ENCODE measurements around the gene ZNF697. TPM values are rescaled to one million over a fixed set of nuclear protein-coding genes. Genes with fewer than 3 reads are reported as not detected.
"Not testable (repeated sequence)": the region's sequence is repeated elsewhere in the genome, so short reads cannot be mapped to it uniquely, and the experiment has no call there.

The ZNF697 gene
- total and polyA plus RNA-seq, 2 donors (not counting 1 experiment from before 2014, with no cell fraction given): not detected

DNA sequence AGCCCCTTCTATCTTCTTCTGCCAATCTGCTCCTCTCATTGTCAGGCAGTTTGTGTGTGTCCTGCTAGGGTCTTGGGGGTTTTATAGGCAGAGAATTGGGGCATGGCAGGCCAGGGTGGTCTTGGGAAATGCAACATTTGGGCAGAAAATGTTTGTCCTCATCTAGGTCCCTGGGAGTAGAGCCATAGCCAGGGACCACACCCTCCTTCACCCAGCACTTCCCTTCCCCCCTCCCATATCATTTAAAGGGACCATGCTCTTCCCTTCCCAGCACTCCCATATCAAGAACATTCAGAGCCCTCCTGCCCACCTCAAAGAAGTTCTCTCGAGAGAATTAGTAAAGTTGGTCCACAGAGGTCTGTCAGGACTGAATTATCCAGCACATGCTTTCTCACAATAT is 41.7 kb downstream of the ZNF697 start:
- no CpG with 5 or more reads among the region's 1 CpG for WGBS (ENCODE audit: insufficient coverage)
- Histone ChIP-seq H3K4me3 (ENCODE audit: control extremely low read depth in 1 of 5, extremely low read depth in 1 of 5, insufficient read depth in 1 of 5, low read depth in 2 of 5, low read length in 4 of 5) (no peak overlapping the region), H3K36me3 (replicated peaks in 1 of 2; ENCODE audit: control extremely low read depth in 1 of 2, control insufficient read depth in 1 of 2, extremely low read depth in 1 of 2, insufficient read depth in 2 of 2, low read length in 1 of 2) (no peaks in the 10 kb centered on the region), H4K20me1 (ENCODE audit: control insufficient read depth, insufficient read depth, low read length, poor library complexity, severe bottlenecking) (no peaks in the 10 kb centered on the region), H3K4me2 (replicated peaks; ENCODE audit: low read depth, low read length, poor library complexity, severe bottlenecking) (no peak overlapping the region), H3K9me3 (ENCODE audit: control extremely low read depth in 1 of 3, control insufficient read depth in 2 of 3, insufficient read depth in 1 of 3, low read length in 2 of 3) (no peaks in the 10 kb centered on the region), H3K27ac (ENCODE audit: low read length in 2 of 2) (no peak overlapping the region), H3K9ac (ENCODE audit: low read length) (no peak overlapping the region), H3K4me1 (ENCODE audit: control insufficient read depth in 2 of 2, insufficient read depth in 2 of 2, low read length in 2 of 2) (no peaks in the 10 kb centered on the region), H2AFZ (ENCODE audit: insufficient read depth, low read depth, low read length, poor library complexity, severe bottlenecking) (no peak overlapping the region), H3K27me3 (replicated peaks in 1 of 4; ENCODE audit: control extremely low read depth in 1 of 4, control insufficient read depth in 3 of 4, insufficient read depth in 4 of 4, low read length in 3 of 4) (peaks cover 0 to 5% (median 0%) of the 10 kb centered on the region in 4 experiments), H3K79me2 (ENCODE audit: control insufficient read depth, insufficient read depth, low read length) (no peaks in the 10 kb centered on the region)
- H3K9me3 Mint-ChIP-seq (ENCODE audit: insufficient read depth): no peaks in the 10 kb centered on the region
- DNase-seq (no peak), ATAC-seq (ENCODE audit: low read depth) (no peak)
- POLR2A ChIA-PET: no interaction called here
- no peak overlapping the region for H3K27ac Mint-ChIP-seq
- peaks cover 33% of the 10 kb centered on the region for H3K27me3 Mint-ChIP-seq
- no peak for TF ChIP-seq EZH2 (IDR thresholded peaks at IDR 0.05; ENCODE audit: borderline replicate concordance, insufficient read depth, low read depth, low read length, poor library complexity, severe bottlenecking)
- TF ChIP-seq, protein P1, sequence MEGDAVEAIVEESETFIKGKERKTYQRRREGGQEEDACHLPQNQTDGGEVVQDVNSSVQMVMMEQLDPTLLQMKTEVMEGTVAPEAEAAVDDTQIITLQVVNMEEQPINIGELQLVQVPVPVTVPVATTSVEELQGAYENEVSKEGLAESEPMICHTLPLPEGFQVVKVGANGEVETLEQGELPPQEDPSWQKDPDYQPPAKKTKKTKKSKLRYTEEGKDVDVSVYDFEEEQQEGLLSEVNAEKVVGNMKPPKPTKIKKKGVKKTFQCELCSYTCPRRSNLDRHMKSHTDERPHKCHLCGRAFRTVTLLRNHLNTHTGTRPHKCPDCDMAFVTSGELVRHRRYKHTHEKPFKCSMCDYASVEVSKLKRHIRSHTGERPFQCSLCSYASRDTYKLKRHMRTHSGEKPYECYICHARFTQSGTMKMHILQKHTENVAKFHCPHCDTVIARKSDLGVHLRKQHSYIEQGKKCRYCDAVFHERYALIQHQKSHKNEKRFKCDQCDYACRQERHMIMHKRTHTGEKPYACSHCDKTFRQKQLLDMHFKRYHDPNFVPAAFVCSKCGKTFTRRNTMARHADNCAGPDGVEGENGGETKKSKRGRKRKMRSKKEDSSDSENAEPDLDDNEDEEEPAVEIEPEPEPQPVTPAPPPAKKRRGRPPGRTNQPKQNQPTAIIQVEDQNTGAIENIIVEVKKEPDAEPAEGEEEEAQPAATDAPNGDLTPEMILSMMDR (IDR thresholded peaks at IDR 0.05): no peak
- H3K4me3 Mint-ChIP-seq: no peak overlapping the region
- CTCF ChIA-PET: no interaction called here
- H3K4me1 Mint-ChIP-seq: peaks cover 2% of the 10 kb centered on the region
- intact Hi-C loops (cut with micrococcal nuclease): no loop called here

DNA sequence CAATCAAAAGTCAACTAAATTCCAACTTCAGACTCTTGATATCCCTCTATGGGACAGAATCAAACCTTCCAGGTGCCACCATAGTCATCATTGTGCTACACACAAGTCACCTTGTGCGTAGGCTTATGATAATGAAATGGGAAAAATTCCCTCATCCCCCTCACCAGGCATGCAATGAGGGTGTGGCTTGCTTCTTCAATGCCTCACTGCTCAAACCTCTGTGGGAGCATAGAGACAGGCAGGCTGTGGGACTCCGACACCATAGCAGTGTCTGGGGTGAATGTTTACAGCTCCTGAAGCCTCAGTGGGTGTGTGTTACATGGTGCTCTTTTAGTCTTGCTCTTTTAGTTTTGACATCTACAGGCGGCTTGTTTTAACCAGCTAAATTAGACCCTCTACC is 42.4 kb downstream of the ZNF697 start:
- ATAC-seq (ENCODE audit: low read depth) (no peak), DNase-seq (no peak)
- no peak overlapping the region for H2AFZ ChIP-seq (ENCODE audit: insufficient read depth, low read depth, low read length, poor library complexity, severe bottlenecking)
- no peaks in the 10 kb centered on the region for H3K9me3 Mint-ChIP-seq (ENCODE audit: insufficient read depth)
- H3K79me2 ChIP-seq (ENCODE audit: control insufficient read depth, insufficient read depth, low read length): no peaks in the 10 kb centered on the region
- H3K4me2 ChIP-seq (replicated peaks; ENCODE audit: low read depth, low read length, poor library complexity, severe bottlenecking): no peak overlapping the region
- H3K4me3 ChIP-seq (ENCODE audit: control extremely low read depth in 1 of 5, extremely low read depth in 1 of 5, insufficient read depth in 1 of 5, low read depth in 2 of 5, low read length in 4 of 5): no peak overlapping the region
- H3K4me1 Mint-ChIP-seq: peaks cover 2% of the 10 kb centered on the region
- H3K9me3 ChIP-seq (ENCODE audit: control extremely low read depth in 1 of 3, control insufficient read depth in 2 of 3, insufficient read depth in 1 of 3, low read length in 2 of 3): no peaks in the 10 kb centered on the region
- ChIA-PET CTCF (no interaction called here), POLR2A (no interaction called here)
- peaks cover 35% of the 10 kb centered on the region for H3K27me3 Mint-ChIP-seq
- no peaks in the 10 kb centered on the region for H3K36me3 ChIP-seq (replicated peaks in 1 of 2; ENCODE audit: control extremely low read depth in 1 of 2, control insufficient read depth in 1 of 2, extremely low read depth in 1 of 2, insufficient read depth in 2 of 2, low read length in 1 of 2)
- no peak overlapping the region for H3K4me3 Mint-ChIP-seq
- H3K27ac ChIP-seq (ENCODE audit: low read length in 2 of 2): no peak overlapping the region
- H3K4me1 ChIP-seq (ENCODE audit: control insufficient read depth in 2 of 2, insufficient read depth in 2 of 2, low read length in 2 of 2): no peaks in the 10 kb centered on the region
- no peaks in the 10 kb centered on the region for H4K20me1 ChIP-seq (ENCODE audit: control insufficient read depth, insufficient read depth, low read length, poor library complexity, severe bottlenecking)
- TF ChIP-seq, protein P1 (IDR thresholded peaks at IDR 0.05): no peak
- no peak for TF ChIP-seq EZH2 (IDR thresholded peaks at IDR 0.05; ENCODE audit: borderline replicate concordance, insufficient read depth, low read depth, low read length, poor library complexity, severe bottlenecking)
- WGBS (ENCODE audit: insufficient coverage): no CpG with 5 or more reads among the region's 3 CpGs
- no peak overlapping the region for H3K27ac Mint-ChIP-seq
- no peak overlapping the region for H3K9ac ChIP-seq (ENCODE audit: low read length)
- intact Hi-C loops (cut with micrococcal nuclease): no loop called here
- H3K27me3 ChIP-seq (replicated peaks in 1 of 4; ENCODE audit: control extremely low read depth in 1 of 4, control insufficient read depth in 3 of 4, insufficient read depth in 4 of 4, low read length in 3 of 4): peaks cover 0 to 2% (median 0%) of the 10 kb centered on the region in 4 experiments

DNA sequence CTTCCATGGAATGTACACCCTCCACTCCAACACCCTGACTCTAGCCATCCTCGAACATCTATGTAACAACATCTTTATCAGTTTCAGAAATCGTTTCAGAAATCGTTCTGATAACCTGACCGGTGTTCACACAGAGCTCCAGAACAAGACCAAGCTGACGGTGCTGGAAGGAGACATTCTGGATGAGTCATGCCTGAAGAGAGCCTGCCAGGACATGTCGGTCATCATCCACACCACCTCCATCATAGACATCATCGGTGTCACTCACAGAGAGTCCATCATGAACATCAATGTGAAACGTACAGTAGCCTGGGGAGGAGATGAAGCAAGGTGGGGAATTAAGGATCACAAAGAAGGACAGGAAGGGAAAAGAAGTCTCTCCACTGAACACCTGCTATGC is 43.0 kb downstream of the ZNF697 start:
- H3K4me1 Mint-ChIP-seq; H3K27me3 ChIP-seq (replicated peaks in 1 of 4; ENCODE audit: control extremely low read depth in 1 of 4, control insufficient read depth in 3 of 4, insufficient read depth in 4 of 4, low read length in 3 of 4); H3K79me2 ChIP-seq (ENCODE audit: control insufficient read depth, insufficient read depth, low read length); intact Hi-C loops (cut with micrococcal nuclease); ATAC-seq (ENCODE audit: low read depth); CTCF ChIA-PET; H3K27ac Mint-ChIP-seq; H3K9me3 Mint-ChIP-seq (ENCODE audit: insufficient read depth); H3K36me3 ChIP-seq (replicated peaks in 1 of 2; ENCODE audit: control extremely low read depth in 1 of 2, control insufficient read depth in 1 of 2, extremely low read depth in 1 of 2, insufficient read depth in 2 of 2, low read length in 1 of 2); H3K9ac ChIP-seq (ENCODE audit: low read length); H2AFZ ChIP-seq (ENCODE audit: insufficient read depth, low read depth, low read length, poor library complexity, severe bottlenecking); H4K20me1 ChIP-seq (ENCODE audit: control insufficient read depth, insufficient read depth, low read length, poor library complexity, severe bottlenecking); H3K4me3 Mint-ChIP-seq; POLR2A ChIA-PET; H3K4me1 ChIP-seq (ENCODE audit: control insufficient read depth in 2 of 2, insufficient read depth in 2 of 2, low read length in 2 of 2); H3K4me3 ChIP-seq (ENCODE audit: control extremely low read depth in 1 of 5, extremely low read depth in 1 of 5, insufficient read depth in 1 of 5, low read depth in 2 of 5, low read length in 4 of 5); H3K27ac ChIP-seq (ENCODE audit: low read length in 2 of 2); H3K4me2 ChIP-seq (replicated peaks; ENCODE audit: low read depth, low read length, poor library complexity, severe bottlenecking); H3K9me3 ChIP-seq (ENCODE audit: control extremely low read depth in 1 of 3, control insufficient read depth in 2 of 3, insufficient read depth in 1 of 3, low read length in 2 of 3); DNase-seq: not testable (repeated sequence)
- H3K27me3 Mint-ChIP-seq: peaks cover 33% of the 10 kb centered on the region
- 88% methylated on average over 5 of the region's 8 CpGs for WGBS (ENCODE audit: insufficient coverage)

Measured in B cell (primary cell).